Neural cell (in vitro differentiated cells): Measurements from ENCODE around the gene COL20A1. TPM values are rescaled to one million over a fixed set of nuclear protein-coding genes. Genes with fewer than 3 reads are reported as not detected.

Experiments
- H2AFZ ChIP-seq: fragments of 200-600, 300-800 bp; sonication (generic), shearing (Covaris generic); 2 replicates; pipeline ENCODE4 v1.6.0; 2014; ENCODE audit warnings: low read depth, mild to moderate bottlenecking, antibody characterized with exemption, low read length, moderate library complexity
- H3F3A ChIP-seq: fragments of 200-600 bp; shearing (Covaris generic); 2 replicates; pipeline ENCODE4 v1.6.1; 2016; ENCODE audit warnings: mild to moderate bottlenecking, moderate library complexity, mixed read lengths, antibody characterized with exemption, low read length; ENCODE audit not compliant: insufficient read depth, poor library complexity, severe bottlenecking
- H3K27ac ChIP-seq: fragments of 200-600, 300-800 bp; sonication (generic), shearing (Covaris generic); 2 replicates; pipeline ENCODE4 v1.5.1; 2014; ENCODE audit warnings: mild to moderate bottlenecking, low read length, moderate library complexity
- H3K27me3 ChIP-seq: fragments of 300-800, 200-600 bp; sonication (generic), shearing (Covaris generic); 2 replicates; pipeline ENCODE4 v1.6.0; 2014; ENCODE audit warnings: mild to moderate bottlenecking, low read depth, low read length, moderate library complexity; ENCODE audit not compliant: insufficient read depth
- H3K36me3 ChIP-seq: fragments of 300-800, 200-600 bp; sonication (generic), shearing (Covaris generic); 2 replicates; pipeline ENCODE4 v1.5.1; 2014; ENCODE audit warnings: mild to moderate bottlenecking, antibody characterized with exemption, low read length, moderate library complexity; ENCODE audit not compliant: insufficient read depth
- H3K4me2 ChIP-seq: fragments of 300-800, 200-600 bp; sonication (generic), shearing (Covaris generic); 2 replicates; pipeline ENCODE4 v1.6.0; 2014; ENCODE audit warnings: mild to moderate bottlenecking, low read length
- H3K4me3 ChIP-seq: fragments of 300-800, 200-600 bp; sonication (generic), shearing (Covaris generic); 2 replicates; pipeline ENCODE4 v1.5.1; 2014; ENCODE audit warnings: mild to moderate bottlenecking, low read length, moderate library complexity
- H3K79me2 ChIP-seq: fragments of 200-600 bp; shearing (Covaris generic); replicated peaks from 2 replicates; pipeline ENCODE4 v1.6.0; 2014; ENCODE audit warnings: mild to moderate bottlenecking, low read length, moderate library complexity; ENCODE audit not compliant: insufficient read depth
- H3K9ac ChIP-seq: fragments of 300-800, 200-600 bp; sonication (generic), shearing (Covaris generic); 2 replicates; pipeline ENCODE4 v1.6.1; 2016; ENCODE audit warnings: mild to moderate bottlenecking, low read length, mixed read lengths
- H3K9me2 ChIP-seq: fragments of 200-600 bp; shearing (Covaris generic); 2 replicates; pipeline ENCODE4 v1.6.1; 2016; ENCODE audit warnings: mild to moderate bottlenecking, low read length, mixed read lengths; ENCODE audit not compliant: insufficient read depth
- H3K9me3 ChIP-seq: fragments of 200-600, 300-800 bp; sonication (generic), shearing (Covaris generic); 2 replicates; pipeline ENCODE4 v1.6.1; 2016; ENCODE audit warnings: mild to moderate bottlenecking, mixed run types, low read length, moderate library complexity, mixed read lengths
- H4K20me1 ChIP-seq: fragments of 200-600 bp; shearing (Covaris generic); 2 replicates; pipeline ENCODE4 v1.6.1; 2016; ENCODE audit warnings: mild to moderate bottlenecking, mixed run types; ENCODE audit not compliant: insufficient read depth
- CTCF ChIP-seq: fragments of 450-650 bp; IDR thresholded peaks from 2 replicates; pipeline ENCODE4 v1.5.1; 2014; ENCODE audit warnings: antibody characterized with exemption, mild to moderate bottlenecking, moderate library complexity; ENCODE audit not compliant: poor library complexity, severe bottlenecking
- EP300 ChIP-seq: fragments of 450-650 bp; conservative IDR thresholded peaks from 2 replicates; pipeline ENCODE4 v1.6.1; 2014; ENCODE audit warnings: antibody characterized with exemption, mild to moderate bottlenecking, moderate library complexity; ENCODE audit not compliant: poor library complexity, severe bottlenecking
- EZH2 ChIP-seq: fragments of 200-600, 300-800 bp; shearing (Covaris generic), sonication (generic); IDR thresholded peaks from 2 replicates; pipeline ENCODE4 v1.6.1; 2014; ENCODE audit warnings: antibody characterized with exemption, low read length, borderline replicate concordance, mild to moderate bottlenecking; ENCODE audit not compliant: insufficient read depth, poor library complexity, severe bottlenecking
- MXI1 ChIP-seq: fragments of 450-650 bp; conservative IDR thresholded peaks from 2 replicates; pipeline ENCODE4 v1.6.1; 2014; ENCODE audit warnings: antibody characterized with exemption, mild to moderate bottlenecking; ENCODE audit not compliant: poor library complexity, severe bottlenecking
- POLR2AphosphoS5 ChIP-seq: IDR thresholded peaks from 2 replicates; pipeline ENCODE4 v1.6.1; 2012
- RAD21 ChIP-seq: fragments of 450-650 bp; conservative IDR thresholded peaks from 2 replicates; pipeline ENCODE4 v1.6.1; 2014; ENCODE audit warnings: antibody characterized with exemption, mild to moderate bottlenecking, moderate library complexity
- REST ChIP-seq: IDR thresholded peaks from 2 replicates; pipeline ENCODE4 v1.6.1; 2012; ENCODE audit warnings: borderline replicate concordance
- SMC3 ChIP-seq: fragments of 450-650 bp; conservative IDR thresholded peaks from 2 replicates; pipeline ENCODE4 v1.6.1; 2014; ENCODE audit warnings: antibody characterized with exemption, mild to moderate bottlenecking, moderate library complexity; ENCODE audit not compliant: poor library complexity
- TAF1 ChIP-seq: IDR thresholded peaks from 2 replicates; pipeline ENCODE4 v1.6.1; 2012; ENCODE audit warnings: low read depth
- polyA plus RNA-seq: library from polyadenylated mRNA; depleted of rRNA; stranded (reverse); fragments of >200 nt; gene quantifications from 2 replicates; pipeline ENCODE4 v1.2.3, GENCODE V29; 2014

COL20A1 gene
- polyA plus RNA-seq, 1 donor from 2014 or later = 1.1 TPM

- Histone ChIP-seq H3K9me2 (no peaks in the 10 kb centered on the region), H3F3A (no peaks in the 10 kb centered on the region), H3K27ac (no peak overlapping the region), H3K4me3 (no peak overlapping the region), H3K79me2 (no peaks in the 10 kb centered on the region), H2AFZ (no peak overlapping the region), H3K4me2 (no peak overlapping the region), H3K9me3 (no peaks in the 10 kb centered on the region), H3K36me3 (no peaks in the 10 kb centered on the region), H3K9ac (no peak overlapping the region), H3K27me3 (no peaks in the 10 kb centered on the region), H4K20me1 (no peaks in the 10 kb centered on the region)
- TF ChIP-seq RAD21 = no peak
- TF ChIP-seq REST = no peak
- TF ChIP-seq MXI1 = no peak
- no peak for TF ChIP-seq TAF1
- TF ChIP-seq EZH2 = no peak
- no peak for TF ChIP-seq CTCF
- no peak for TF ChIP-seq EP300
- TF ChIP-seq SMC3 = no peak
- TF ChIP-seq POLR2AphosphoS5 = no peak
Measured at GRCh38 chr20:63296531-63297299, 3.7 kb downstream of the COL20A1 start.

- Histone ChIP-seq H3F3A (no peaks in the 10 kb centered on the region), H3K9me2 (no peaks in the 10 kb centered on the region), H3K4me3 (no peak overlapping the region), H3K4me2 (no peak overlapping the region), H3K36me3 (no peaks in the 10 kb centered on the region), H3K27ac (no peak overlapping the region), H2AFZ (no peak overlapping the region), H3K9me3 (no peaks in the 10 kb centered on the region), H4K20me1 (no peaks in the 10 kb centered on the region), H3K9ac (no peak overlapping the region), H3K79me2 (no peaks in the 10 kb centered on the region), H3K27me3 (no peaks in the 10 kb centered on the region)
- TF ChIP-seq EP300 (no peak), CTCF (no peak), EZH2 (no peak), POLR2AphosphoS5 (no peak), REST (no peak), MXI1 (no peak), RAD21 (no peak), SMC3 (no peak), TAF1 (no peak)
Measured at GRCh38 chr20:63297371-63297781, 4.4 kb downstream of the COL20A1 start.
